Stimulated activated naive B cell treated with anti-CD40 and anti-IgM and Interleukin-4, amounts not matched to agents 10 μg/mL and 1 μg/mL and 100 μg/mL, for 72 hours (primary cell): Measurements from ENCODE around the gene MEDAG.
A peak's percentile ranks its signal among the peaks of the same experiment; 100 is the strongest.

Experiments used
- ATAC-seq, 2 donors: fragments of 150-1000 bp; cut with Tn5 transposase; replicated peaks; 2 replicates each; pipeline ENCODE4 v1.10.0; 2021; ENCODE audit warnings: moderate library complexity in 1 of 2
- DNase-seq: peaks from one replicate; pipeline ENCODE4 v3.0.0; 2021
- H3K27ac Mint-ChIP-seq: one replicate; pipeline ENCODE4 v1.8.0; 2022; ENCODE audit warnings: mild to moderate bottlenecking, mixed read lengths
- H3K27me3 Mint-ChIP-seq, 2 donors: one replicate each; pipeline ENCODE4 v1.8.0; 2022; ENCODE audit warnings: mixed read lengths in 2 of 2
- H3K36me3 Mint-ChIP-seq, 2 donors: one replicate each; pipeline ENCODE4 v1.8.0; 2022; ENCODE audit warnings: mixed read lengths in 2 of 2, mild to moderate bottlenecking in 1 of 2
- H3K4me1 Mint-ChIP-seq, 2 donors: one replicate each; pipeline ENCODE4 v1.8.0; 2022; ENCODE audit warnings: mixed read lengths in 2 of 2, mild to moderate bottlenecking in 1 of 2
- H3K4me3 Mint-ChIP-seq, 2 donors: one replicate each; pipeline ENCODE4 v1.8.0; 2022; ENCODE audit warnings: mild to moderate bottlenecking in 2 of 2, mixed read lengths in 2 of 2, moderate library complexity in 1 of 2
- H3K9me3 Mint-ChIP-seq, 2 donors: one replicate each; pipeline ENCODE4 v1.8.0; 2022; ENCODE audit warnings: mixed read lengths in 2 of 2, mild to moderate bottlenecking in 1 of 2

MEDAG gene

GRCh38 chr13:30868799-30869470 is 37.1 kb upstream of the MEDAG start:
- Mint-ChIP-seq H3K36me3 (no peaks in the 10 kb centered on the region), H3K4me1 (peaks cover 22 to 23% of the 10 kb centered on the region in 2 donors)

GRCh38 chr13:30869491-30869890 is 36.6 kb upstream of the MEDAG start:
- H3K27me3 Mint-ChIP-seq: peaks cover 21 to 24% of the 10 kb centered on the region in 2 donors
- H3K4me1 Mint-ChIP-seq: peaks cover 22 to 23% of the 10 kb centered on the region in 2 donors
- no peak for DNase-seq
- H3K9me3 Mint-ChIP-seq: no peaks in the 10 kb centered on the region
- ATAC-seq: no peak
- no peaks in the 10 kb centered on the region for H3K36me3 Mint-ChIP-seq
- H3K4me3 Mint-ChIP-seq: no peak overlapping the region
- H3K27ac Mint-ChIP-seq: no peak overlapping the region

More at GRCh38 chr13:30868799-30869470, 37.1 kb upstream of the MEDAG start:
- H3K4me3 Mint-ChIP-seq: no peak overlapping the region
- H3K27ac Mint-ChIP-seq: no peak overlapping the region
- no peaks in the 10 kb centered on the region for H3K9me3 Mint-ChIP-seq
- no peak for ATAC-seq
- no peak for DNase-seq
- peaks cover 22 to 26% of the 10 kb centered on the region in 2 donors for H3K27me3 Mint-ChIP-seq

GRCh38 chr13:30870049-30870884 is 35.8 kb upstream of the MEDAG start:
- Mint-ChIP-seq H3K9me3 (no peaks in the 10 kb centered on the region), H3K36me3 (no peaks in the 10 kb centered on the region), H3K4me1 (peaks cover 20 to 21% of the 10 kb centered on the region in 2 donors), H3K4me3 (no peak overlapping the region), H3K27me3 (peaks cover 20 to 22% of the 10 kb centered on the region in 2 donors), H3K27ac (peak overlapping the region; percentile 60)
- DNase-seq (no peak), ATAC-seq (peak; percentile 54 to 61)

- Mint-ChIP-seq H3K4me3 (no peak overlapping the region), H3K4me1 (peaks cover 16 to 17% of the 10 kb centered on the region in 2 donors), H3K27me3 (peaks cover 18 to 23% of the 10 kb centered on the region in 2 donors), H3K27ac (peak overlapping the region; percentile 71), H3K36me3 (no peaks in the 10 kb centered on the region), H3K9me3 (no peaks in the 10 kb centered on the region)
- ATAC-seq: no peak
- no peak for DNase-seq
These were observed 35.0 kb upstream of the MEDAG start for GRCh38 chr13:30870916-30871587.

GRCh38 chr13:30871588-30872275 is 34.3 kb upstream of the MEDAG start:
- Mint-ChIP-seq H3K36me3 (no peaks in the 10 kb centered on the region), H3K9me3 (no peaks in the 10 kb centered on the region), H3K4me1 (peaks cover 16 to 17% of the 10 kb centered on the region in 2 donors), H3K4me3 (no peak overlapping the region), H3K27me3 (peaks cover 18 to 23% of the 10 kb centered on the region in 2 donors), H3K27ac (no peak overlapping the region)
- no peak for DNase-seq
- ATAC-seq: peak; percentile 79 to 81

- Mint-ChIP-seq H3K27me3 (peaks cover 18 to 23% of the 10 kb centered on the region in 2 donors), H3K4me3 (no peak overlapping the region), H3K36me3 (no peaks in the 10 kb centered on the region), H3K4me1 (peaks cover 16 to 17% of the 10 kb centered on the region in 2 donors), H3K9me3 (no peaks in the 10 kb centered on the region), H3K27ac (peak overlapping the region; percentile 9)
- ATAC-seq (no peak), DNase-seq (no peak)
These were observed 33.8 kb upstream of the MEDAG start for GRCh38 chr13:30872276-30872594.

- H3K4me1 Mint-ChIP-seq: peaks cover 16 to 17% of the 10 kb centered on the region in 2 donors
- no peaks in the 10 kb centered on the region for H3K9me3 Mint-ChIP-seq
- no peaks in the 10 kb centered on the region for H3K36me3 Mint-ChIP-seq
- no peak for DNase-seq
- H3K27me3 Mint-ChIP-seq: peaks cover 18 to 23% of the 10 kb centered on the region in 2 donors
- no peak overlapping the region for H3K4me3 Mint-ChIP-seq
- peak; percentile 45 to 55 for ATAC-seq
- H3K27ac Mint-ChIP-seq: peak overlapping the region; percentile 9
These were observed 33.2 kb upstream of the MEDAG start for GRCh38 chr13:30872685-30873461.

- no peaks in the 10 kb centered on the region for H3K9me3 Mint-ChIP-seq
- no peak for DNase-seq
- peaks cover 18 to 23% of the 10 kb centered on the region in 2 donors for H3K27me3 Mint-ChIP-seq
- no peaks in the 10 kb centered on the region for H3K36me3 Mint-ChIP-seq
- no peak overlapping the region for H3K4me3 Mint-ChIP-seq
- H3K4me1 Mint-ChIP-seq: peaks cover 16 to 17% of the 10 kb centered on the region in 2 donors
- ATAC-seq: no peak
- no peak overlapping the region for H3K27ac Mint-ChIP-seq
These were observed 32.6 kb upstream of the MEDAG start for GRCh38 chr13:30873499-30873898.

GRCh38 chr13:30874111-30874510 is 32.0 kb upstream of the MEDAG start:
- no peak overlapping the region for H3K4me3 Mint-ChIP-seq
- peaks cover 16 to 23% of the 10 kb centered on the region in 2 donors for H3K27me3 Mint-ChIP-seq
- H3K9me3 Mint-ChIP-seq: no peaks in the 10 kb centered on the region
- no peaks in the 10 kb centered on the region for H3K36me3 Mint-ChIP-seq
- ATAC-seq: no peak
- no peak overlapping the region for H3K27ac Mint-ChIP-seq
- H3K4me1 Mint-ChIP-seq: peaks cover 16 to 17% of the 10 kb centered on the region in 2 donors
- DNase-seq: no peak

GRCh38 chr13:30874561-30874960 is 31.5 kb upstream of the MEDAG start:
- Mint-ChIP-seq H3K27me3 (peaks cover 14 to 20% of the 10 kb centered on the region in 2 donors), H3K4me1 (peaks cover 16 to 17% of the 10 kb centered on the region in 2 donors), H3K4me3 (no peak overlapping the region), H3K9me3 (no peaks in the 10 kb centered on the region), H3K27ac (no peak overlapping the region), H3K36me3 (no peaks in the 10 kb centered on the region)
- DNase-seq (no peak), ATAC-seq (no peak)

- Mint-ChIP-seq H3K9me3 (no peaks in the 10 kb centered on the region), H3K36me3 (no peaks in the 10 kb centered on the region), H3K4me1 (peaks cover 3 to 9% of the 10 kb centered on the region in 2 donors), H3K4me3 (no peak overlapping the region), H3K27ac (no peak overlapping the region), H3K27me3 (peaks cover 21 to 30% of the 10 kb centered on the region in 2 donors)
- ATAC-seq (no peak), DNase-seq (no peak)
These were observed 28.7 kb upstream of the MEDAG start for GRCh38 chr13:30877335-30877734.

- Mint-ChIP-seq H3K4me3 (no peak overlapping the region), H3K9me3 (peaks cover 3 to 13% of the 10 kb centered on the region in 2 donors), H3K27ac (no peak overlapping the region), H3K36me3 (no peaks in the 10 kb centered on the region), H3K27me3 (peaks cover 25 to 32% of the 10 kb centered on the region in 2 donors), H3K4me1 (peaks cover 2 to 9% of the 10 kb centered on the region in 2 donors)
- ATAC-seq (no peak), DNase-seq (no peak)
These were observed 25.8 kb upstream of the MEDAG start for GRCh38 chr13:30880151-30880855.

GRCh38 chr13:30880856-30881155 is 25.3 kb upstream of the MEDAG start:
- Mint-ChIP-seq H3K9me3 (peaks cover 3 to 14% of the 10 kb centered on the region in 2 donors), H3K27me3 (peaks cover 21 to 32% of the 10 kb centered on the region in 2 donors), H3K4me1 (peaks cover 2 to 9% of the 10 kb centered on the region in 2 donors), H3K27ac (no peak overlapping the region), H3K4me3 (no peak overlapping the region), H3K36me3 (no peaks in the 10 kb centered on the region)
- no peak for ATAC-seq
- no peak for DNase-seq
